CD4-positive, alpha-beta T cell treated with Interleukin-6 for 4 hours (primary cell): ENCODE data around the gene SLC22A23.

Source experiments
- DNase-seq: peaks from one replicate; pipeline ENCODE4 v3.0.0-alpha.2; 2020; ENCODE audit warnings: mixed read lengths

The SLC22A23 gene

DNA sequence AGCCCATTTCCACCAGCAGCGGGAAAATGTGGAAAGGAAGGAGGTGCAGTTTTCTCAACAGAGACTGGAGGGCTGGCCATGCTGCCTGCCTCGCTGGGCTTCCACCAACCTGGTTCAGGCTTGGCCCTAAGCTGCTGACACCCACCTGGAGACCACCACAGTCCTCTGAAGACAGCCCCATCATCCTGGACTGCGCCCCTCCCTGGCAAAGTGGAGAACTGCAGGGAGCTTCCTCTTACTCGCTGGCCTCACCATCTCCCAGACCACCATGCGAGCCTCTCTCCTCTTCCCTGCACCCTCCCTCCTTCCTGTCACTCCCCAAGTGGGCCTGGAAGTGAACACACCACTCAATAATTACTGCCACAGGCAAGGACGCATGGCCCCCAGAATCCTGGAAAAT, 126.7 kb downstream of the SLC22A23 start:
- DNase-seq, result no peak

DNA sequence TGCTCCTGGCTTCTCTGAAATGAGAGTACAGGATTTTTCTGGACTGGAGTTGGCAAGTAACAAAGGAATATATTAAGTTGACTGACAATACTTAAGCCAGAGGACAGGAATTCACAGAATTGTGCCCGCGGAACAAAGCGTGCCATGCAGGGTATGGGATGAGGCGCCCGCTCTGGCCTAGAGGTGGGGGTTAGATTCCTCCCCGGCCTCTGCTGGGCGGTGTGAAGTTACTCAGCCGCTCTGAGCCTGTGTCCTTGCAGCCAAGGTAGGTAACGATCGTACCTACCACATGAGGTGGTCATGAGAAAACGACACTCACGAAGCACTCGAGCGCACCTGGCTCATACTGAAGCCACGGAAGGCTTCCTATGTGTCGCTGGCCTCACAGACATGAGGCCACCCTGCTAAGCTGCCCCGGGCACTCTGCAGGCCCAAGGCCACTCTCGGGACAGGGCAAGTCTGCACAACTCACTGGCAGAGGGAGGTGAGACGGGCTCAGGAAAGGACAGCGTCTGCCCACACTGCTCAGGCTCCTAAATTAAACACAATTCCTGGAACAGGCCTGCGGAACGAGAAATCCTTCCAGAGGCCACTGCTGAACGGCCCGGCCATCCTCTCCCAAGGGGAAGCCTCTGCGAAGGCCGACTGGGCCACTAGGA, 127.3 kb downstream of the SLC22A23 start:
- no peak for DNase-seq

DNA sequence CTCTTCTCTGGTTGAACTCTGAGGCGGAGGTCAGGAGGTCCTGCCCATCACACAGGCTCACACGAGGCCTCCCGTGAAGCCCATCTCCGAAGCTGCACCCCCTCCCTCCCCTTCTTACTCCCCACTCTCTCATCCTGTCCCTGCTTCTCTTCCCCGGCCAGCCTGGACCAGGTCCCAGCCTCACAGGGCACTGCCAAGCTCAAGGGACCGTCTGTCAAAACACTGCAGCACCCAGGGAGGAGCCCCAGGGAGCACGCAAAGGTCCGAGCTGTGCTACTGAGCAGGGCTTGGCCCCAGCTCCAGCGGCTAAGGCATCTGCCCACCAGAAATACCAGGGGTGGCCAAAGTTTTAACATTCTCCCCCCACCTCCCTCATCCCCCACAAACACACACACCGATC, 128.1 kb downstream of the SLC22A23 start:
- no peak for DNase-seq

DNA sequence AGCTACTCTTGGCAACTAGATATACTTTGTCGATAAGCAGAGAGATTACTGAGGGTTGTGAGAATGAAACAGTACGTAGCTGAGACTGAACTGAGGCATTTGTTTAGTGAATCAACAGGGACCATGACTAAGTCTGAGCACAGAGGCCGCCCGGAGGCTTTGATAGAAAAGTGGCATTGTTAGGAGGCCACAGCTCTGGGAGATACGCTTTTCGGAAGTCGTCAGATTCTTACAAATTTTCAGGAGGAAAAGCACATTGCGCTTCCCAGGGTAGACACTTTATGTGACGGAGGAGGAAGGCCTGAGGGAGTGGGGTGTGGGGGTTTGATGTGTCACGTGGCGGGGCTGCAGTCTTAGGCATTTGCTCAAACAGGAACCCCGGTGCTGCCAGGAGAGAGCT, 128.7 kb downstream of the SLC22A23 start:
- DNase-seq, result no peak

DNA sequence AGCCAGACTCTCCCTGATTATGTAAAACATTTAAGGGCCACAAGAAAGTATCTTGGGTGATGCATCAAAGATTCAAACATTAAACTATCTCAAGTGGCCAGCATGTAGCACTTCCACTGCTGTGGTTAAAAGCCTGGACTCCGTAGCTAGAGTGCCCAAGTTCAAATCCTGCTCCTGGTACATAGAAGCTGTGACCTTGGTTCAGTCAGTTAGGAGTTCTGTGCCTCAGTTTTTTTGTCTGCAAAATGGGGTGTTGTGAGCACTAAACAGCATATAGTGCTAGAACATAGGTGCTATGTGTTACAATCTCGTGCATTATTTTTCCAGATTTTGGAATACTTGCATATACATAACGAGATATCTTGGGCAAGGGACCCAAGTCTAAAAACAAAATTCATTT, 129.4 kb downstream of the SLC22A23 start:
- no peak for DNase-seq

DNA sequence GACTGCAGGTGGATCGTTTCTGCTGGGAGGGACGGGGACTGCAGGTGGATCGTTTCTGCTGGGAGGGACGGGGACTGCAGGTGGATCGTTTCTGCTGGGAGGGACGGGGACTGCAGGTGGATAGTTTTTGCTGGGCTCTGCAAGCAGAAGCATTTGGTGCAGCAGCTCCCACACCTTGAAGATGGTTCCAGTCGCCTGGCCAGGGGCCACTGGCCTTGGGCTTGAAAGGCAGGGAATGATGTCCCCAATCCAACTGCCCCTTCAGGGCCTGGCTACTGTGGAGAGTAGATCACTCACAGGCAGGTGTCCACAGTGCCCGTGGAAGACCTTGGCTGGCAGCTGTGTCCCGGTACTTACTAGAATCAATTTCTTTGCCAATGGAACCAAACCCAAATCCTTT, 129.9 kb downstream of the SLC22A23 start:
- DNase-seq, result no peak

DNA sequence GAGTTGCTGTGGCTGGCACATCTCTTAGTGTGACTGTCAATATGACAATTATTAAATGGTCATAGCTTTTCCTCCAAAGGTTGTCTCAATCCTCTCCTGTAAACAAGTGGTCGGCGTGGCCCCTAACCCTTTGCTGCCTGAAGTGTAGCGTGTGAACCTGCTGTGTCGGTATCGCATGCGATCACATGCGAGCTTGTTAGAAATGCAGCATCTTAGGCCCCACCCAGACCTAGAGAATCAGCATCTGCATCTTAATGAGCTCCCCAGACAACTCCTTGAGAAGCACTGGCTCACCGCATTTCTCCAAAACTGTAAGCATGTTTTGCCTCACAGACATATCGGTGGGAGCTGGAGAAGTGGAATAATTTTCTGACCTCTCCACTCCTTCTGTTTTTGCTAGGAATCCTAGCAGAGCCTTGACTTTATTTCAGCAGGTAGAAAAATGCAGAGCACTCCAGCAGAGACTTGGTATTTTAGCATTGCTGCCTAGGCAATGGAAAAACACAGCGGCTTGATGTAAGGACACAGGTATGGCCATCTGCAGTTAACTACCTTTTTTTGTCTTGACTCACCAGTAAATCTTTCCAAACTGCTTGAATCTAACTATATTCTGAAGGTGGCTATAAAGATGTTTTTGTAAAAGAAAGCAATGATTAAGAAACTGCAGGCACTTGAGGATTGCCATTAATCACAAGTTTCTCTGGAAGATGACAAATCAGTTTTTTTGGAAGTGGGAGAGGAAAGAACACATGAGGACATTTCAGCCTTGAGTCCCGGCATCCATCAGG, 130.5 kb downstream of the SLC22A23 start:
- DNase-seq, result no peak

DNA sequence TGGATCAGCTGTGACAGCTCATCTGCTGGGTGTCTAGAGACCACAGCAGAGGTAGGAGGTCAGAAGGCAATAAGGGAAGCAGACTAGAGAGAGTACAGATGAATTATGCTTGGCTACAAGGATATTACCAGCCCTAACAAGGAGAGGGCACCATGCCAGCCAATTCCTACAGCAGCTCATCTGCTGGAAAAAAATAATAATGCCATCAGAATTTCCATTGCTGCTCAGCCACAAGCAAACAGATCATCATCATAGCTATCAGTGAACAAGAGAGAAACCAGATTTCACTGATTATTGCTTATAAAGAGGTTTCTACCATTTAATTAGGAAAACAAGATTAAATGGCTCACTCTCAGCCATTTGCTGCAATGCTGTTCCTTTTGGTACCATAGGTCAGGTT, 131.6 kb downstream of the SLC22A23 start:
- no peak for DNase-seq

DNA sequence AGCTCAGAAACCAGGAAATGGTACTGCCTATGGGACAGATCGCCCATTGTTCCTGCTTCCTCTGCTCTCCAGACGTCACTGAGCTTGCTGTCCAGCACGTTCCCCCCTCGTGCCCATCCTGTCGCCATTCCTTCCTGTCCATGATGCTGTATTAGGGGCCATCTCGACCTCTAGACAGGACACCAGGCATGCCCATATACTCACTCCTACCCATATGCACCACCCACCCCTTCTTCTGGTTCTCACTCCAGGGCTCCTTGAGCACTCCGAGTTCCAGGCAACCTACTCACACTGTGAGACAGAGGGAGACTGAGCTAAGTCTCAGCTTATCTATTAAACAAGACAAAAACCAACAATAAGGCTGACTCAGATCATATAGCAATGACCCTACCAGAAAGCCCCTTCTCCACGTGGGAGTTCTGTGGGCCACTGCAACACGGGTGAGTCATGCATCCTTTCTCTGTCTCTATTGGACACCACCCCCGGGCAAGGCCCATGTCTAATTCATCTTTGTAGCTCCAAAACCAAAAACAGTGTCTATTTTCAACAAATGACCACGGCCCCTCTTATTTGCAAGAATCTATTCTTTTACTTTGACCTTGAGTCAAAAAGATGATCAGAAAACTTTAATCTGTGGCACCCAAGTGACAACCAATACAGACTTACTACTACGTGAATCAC, 132.4 kb downstream of the SLC22A23 start:
- no peak for DNase-seq

DNA sequence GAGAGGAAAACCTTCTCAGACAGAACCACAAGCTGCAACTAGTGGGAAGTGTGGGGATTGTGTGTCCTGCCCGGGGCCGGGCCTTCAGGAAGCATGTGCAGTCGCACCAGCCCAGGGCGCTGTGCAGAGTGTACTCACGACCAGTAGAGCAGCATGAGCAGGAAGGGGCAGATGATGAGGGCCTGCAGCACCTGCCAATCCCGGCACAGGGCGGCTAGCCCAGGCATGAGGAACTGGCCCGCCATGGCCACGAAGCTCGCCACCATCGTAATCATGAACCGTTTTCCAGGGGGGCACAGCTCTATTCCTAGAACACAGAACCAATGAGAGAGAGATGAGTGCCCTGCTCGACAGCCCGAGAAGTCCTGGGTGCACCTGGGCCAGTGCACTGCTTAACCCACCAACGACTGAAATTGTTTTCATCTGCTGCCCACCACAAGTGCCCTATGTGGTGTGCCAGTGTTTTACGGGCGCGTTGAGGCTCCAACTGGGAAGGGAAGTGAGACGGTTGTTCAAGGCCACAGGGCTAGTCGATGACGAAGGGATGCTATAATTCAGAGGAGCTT, 133.1 kb downstream of the SLC22A23 start:
- no peak for DNase-seq

DNA sequence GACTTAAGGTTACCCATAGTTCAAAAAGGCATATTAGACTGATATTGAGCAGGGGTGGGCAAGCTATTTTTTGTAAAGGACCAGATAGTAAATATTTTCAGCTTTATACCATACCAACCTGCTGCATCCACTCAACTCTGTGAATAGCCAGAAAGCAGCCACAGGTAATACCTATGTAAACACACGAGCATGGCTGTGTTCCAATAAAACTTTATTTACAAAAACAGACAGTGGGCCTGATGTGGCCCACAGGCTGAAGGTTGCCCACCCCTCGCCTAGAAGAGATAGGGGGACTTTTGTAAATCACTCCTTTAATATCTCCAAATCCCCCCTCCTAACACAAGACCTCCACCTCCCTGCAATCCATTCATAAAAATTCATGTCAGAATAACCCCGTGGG, 133.7 kb downstream of the SLC22A23 start:
- no peak for DNase-seq

DNA sequence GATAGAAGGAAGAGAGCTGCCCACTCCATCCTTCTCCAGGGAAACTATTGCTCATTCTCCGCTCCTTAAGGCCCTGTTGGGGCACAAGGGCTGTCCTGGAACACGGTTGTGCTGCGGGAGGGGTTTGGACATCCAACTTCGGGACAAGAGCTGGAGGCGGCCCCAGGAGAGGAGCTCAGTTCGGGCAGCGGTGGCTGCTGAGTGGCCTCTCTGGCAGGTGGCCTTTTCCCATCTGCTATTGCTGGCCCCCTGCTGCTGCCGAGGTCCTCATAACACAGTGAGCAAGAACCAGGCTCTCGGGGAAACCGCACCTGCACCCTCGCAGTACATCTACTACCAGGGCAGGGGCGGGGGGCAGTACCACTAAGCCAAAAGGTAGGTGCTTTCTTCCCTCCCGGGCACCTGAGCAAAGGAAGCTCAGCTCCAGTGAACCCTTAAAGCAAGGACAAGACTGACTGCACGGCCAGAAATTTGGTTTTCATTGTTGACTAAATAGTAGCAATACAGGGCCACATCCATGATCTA, 134.4 kb downstream of the SLC22A23 start:
- no peak for DNase-seq

DNA sequence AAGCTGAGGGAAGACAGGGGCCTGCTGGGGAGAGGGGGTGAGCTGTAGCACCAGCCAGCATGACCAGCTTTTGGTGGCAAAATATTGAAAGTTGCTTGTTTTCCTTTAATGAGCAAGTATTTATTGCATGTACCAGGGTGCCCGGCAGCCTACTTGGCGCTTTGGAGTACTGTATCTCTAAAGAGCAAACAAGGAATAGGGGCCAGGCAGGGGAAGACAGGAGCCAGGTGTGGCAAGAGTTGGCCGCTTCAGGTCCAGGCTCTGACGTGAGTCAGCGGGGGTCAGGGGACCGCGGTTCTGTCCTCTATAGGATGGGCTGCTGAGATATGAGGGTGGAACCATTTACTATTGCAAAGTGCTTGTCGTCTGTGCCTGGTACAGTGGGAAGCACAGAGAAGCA, 135.0 kb downstream of the SLC22A23 start:
- DNase-seq, result no peak

DNA sequence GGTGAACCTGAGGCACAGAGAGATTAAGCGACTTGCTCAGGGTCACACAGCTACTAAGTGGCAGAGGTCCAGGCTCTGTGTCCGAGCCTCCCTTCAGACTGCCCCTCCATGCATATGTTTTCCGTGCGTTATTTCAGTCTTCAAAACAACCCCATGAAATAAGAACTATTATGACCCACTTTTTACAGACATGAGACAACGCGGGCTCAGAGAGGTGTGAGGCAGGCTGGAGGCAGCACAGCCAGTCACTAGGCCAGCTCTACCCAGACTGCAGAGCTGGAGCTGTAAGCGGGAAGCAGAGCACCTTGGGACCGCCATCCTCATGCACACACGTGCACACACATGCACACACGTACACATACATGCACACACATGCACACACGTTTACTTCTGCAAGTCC, 135.8 kb downstream of the SLC22A23 start:
- DNase-seq, result no peak

DNA sequence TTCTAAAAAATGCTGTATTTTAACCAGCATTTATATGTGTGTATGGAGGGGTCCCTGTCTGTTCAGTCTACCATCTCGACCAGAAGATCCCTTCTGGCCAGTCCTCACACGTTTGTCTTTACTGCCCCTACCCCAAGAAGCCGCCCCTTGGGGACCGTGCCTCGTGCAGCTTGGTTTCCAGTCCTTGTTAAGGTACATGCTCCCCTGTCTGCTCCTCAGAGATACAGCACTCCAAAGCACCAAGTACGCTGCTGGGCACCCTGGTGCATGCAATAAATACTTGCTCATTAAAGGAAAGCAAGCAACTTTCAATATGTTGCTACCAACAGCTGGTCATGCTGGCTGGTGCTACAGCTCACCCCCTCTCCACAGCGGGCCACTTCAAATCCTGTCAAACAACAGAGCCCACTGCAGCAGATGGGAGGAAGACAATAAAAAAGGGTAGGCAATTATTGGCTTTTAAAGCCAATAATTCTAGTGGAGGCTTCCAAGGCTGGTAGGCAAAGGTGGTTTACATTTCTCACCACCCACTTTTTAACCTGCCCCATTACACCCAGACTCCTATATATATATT, 136.5 kb downstream of the SLC22A23 start:
- no peak for DNase-seq

DNA sequence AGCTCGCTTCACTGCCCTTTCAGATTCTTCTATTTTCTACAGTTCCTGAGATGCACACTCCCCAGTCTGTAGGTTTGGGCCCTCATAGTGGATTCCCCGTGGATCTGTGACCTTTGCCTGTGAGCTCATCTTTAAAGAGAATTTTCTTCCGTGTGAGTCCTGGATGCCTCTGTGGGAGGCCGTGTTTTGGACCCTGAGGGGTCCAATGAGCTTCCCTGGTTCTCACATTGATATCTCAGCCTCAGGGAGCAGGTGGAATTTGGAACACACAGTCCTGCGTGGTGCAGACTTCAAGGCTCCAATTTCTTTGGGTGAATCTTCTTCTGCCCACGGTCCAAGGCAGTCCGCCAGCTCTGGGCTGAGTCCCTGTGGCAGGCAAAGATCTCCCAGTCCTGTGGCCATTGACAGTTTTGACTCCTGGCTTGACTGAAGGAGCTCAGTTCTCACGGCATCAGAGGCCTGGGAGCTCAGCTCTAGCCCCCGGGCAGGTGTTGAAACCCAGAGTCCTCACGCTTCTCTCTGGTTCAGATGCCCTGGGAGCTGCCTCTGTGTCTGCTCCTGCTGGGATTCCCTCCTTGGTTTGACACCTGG, 137.1 kb downstream of the SLC22A23 start:
- DNase-seq, result no peak

DNA sequence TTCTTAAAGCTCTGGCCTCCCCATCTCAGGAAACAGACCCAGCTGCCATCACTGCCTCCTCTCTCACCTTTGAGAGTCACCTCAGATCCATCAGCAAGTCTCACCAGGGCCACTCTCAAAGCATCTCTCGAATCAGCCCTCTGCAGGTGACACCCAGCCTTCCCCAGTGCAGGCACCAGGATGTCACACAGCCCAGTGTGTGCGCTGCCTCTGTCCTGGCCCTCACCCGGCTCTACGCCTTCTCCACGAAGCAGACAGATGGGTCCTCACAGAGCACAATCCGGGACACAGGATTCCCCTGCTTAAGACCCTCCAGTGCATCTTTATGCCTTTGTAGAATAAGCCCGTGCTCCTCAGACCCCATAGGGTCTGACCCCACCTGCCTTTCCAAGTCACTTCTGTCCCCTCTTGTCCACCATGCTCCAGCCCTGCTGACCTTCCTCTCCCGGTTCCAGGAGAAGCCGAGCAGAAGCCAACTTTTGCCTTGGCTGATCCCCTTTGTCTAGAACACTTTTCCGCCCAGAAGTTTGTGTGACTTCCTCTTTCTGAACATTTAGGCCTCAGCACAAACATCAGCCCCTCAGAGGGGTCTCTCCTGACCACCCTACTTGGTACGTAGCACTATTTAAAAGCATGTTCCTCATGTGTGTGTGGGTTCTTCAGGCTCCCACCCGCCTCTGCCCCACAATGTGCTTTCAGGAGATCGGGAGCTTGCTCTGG, 137.9 kb downstream of the SLC22A23 start:
- DNase-seq, result no peak

DNA sequence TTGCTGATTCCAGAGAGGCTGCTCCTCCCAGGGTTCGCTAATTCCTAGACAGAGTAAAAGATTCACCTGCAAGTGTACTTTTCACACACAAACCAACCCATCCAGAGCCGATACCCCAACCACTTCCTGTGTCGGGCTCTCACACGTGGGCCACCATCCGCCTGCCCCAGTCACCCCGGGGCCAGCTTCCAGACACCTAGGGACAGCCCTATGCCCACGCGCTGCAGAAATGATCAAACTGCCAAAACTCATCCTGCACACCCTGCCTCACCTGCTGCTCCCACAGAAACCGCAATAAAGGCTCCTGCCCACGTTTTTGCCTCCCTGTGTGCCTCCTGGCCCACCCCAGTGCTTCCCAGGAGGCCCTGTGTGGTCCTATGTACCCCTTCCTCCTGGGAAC, 138.6 kb downstream of the SLC22A23 start:
- peak; percentile 58 for DNase-seq

DNA sequence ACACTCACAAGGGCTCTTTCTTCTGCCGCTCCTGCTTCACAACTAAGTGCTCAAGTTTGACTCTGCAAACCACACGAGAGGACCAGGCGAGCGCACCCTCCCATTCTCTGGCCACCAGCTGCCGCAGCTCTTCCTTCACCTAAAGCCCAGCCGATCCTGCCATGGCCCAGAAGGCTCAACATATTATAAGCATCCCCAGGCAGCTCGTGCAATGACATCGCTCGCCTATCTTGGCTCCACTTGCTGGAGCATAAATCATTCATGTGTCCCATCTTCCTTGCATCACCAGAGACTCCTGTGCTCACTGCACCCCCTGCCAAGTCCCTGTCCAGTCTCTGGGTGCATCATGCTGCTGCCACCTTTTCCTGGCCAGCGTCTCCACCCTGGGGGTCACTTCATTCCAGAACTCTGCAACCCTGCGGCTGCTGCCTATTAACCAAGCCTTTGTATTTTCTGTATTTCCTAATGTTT, 139.1 kb downstream of the SLC22A23 start:
- no peak for DNase-seq

DNA sequence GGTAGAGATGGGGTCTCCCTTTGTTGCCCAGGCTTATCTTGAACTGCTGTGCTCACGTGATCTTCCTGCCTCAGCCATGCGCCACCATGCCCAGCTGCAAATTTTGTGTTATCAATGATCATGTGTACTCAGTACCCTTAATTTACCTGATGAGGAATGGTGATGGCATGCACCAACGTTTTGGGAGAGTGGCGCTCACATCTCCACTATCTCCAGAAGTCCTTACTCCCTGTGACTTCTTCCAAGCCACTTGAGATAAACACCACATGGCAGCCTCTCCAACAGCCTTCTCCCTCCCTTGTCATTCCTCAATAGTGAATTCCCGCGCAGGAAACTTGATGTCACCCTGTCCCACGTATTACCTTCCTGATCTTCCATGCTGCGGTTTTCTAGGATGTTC, 140.0 kb downstream of the SLC22A23 start:
- DNase-seq, result no peak

DNA sequence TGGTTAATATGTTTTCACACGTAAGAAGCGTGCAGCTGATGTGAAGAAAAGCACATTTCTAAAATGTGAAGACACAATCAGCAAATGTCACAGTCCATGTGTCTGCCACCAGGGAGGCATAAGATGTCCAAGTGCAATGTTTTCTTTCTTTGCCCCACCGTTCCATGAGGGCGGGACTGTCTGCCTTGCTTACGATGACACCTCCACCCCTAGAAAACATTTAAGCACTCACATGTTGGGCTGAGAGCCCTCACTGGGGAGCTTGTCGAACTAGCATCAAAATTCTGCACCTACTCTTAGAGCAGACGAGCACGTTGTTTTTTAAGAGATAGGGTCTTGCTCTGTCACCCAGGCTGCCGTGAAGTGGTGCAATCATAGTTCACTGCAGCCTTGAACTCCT, 140.5 kb downstream of the SLC22A23 start:
- DNase-seq, result no peak

DNA sequence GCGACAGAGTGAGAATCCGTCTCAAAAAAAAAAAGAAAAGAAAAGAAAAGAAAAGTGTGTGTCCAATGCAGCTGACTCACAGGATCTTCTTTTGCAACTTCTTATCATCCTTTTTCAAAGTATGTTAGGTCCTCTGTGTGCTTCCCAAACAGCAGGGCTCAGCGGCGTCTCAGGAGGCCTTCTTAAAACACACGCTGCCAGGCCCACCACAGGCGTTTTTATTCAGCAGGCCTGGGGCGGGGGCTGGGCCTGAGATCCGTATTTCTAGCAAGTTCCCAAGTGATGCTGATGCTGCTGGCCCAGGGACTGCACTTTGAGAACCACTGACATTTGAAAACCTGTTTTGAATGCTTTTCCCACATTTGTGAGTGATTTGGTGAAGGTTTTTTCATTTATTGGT, 141.0 kb downstream of the SLC22A23 start:
- DNase-seq, result no peak
